GM19467 (cell line): ENCODE data around the gene DCAF12.
A peak's percentile ranks its signal among the peaks of the same experiment; 100 is the strongest.
"Not testable (repeated sequence)": the region's sequence is repeated elsewhere in the genome, so short reads cannot be mapped to it uniquely, and the experiment has no call there.

Source experiments
- ATAC-seq: cut with Tn5 transposase; IDR thresholded peaks from one replicate; pipeline ENCODE4 v1.9.1; 2021; ENCODE audit warnings: mild to moderate bottlenecking, moderate library complexity; ENCODE audit not compliant: unreplicated experiment

Gene DCAF12

GRCh38 chr9:34072410-34072809, 54.1 kb downstream of the DCAF12 start:
- no peak for ATAC-seq

DNA sequence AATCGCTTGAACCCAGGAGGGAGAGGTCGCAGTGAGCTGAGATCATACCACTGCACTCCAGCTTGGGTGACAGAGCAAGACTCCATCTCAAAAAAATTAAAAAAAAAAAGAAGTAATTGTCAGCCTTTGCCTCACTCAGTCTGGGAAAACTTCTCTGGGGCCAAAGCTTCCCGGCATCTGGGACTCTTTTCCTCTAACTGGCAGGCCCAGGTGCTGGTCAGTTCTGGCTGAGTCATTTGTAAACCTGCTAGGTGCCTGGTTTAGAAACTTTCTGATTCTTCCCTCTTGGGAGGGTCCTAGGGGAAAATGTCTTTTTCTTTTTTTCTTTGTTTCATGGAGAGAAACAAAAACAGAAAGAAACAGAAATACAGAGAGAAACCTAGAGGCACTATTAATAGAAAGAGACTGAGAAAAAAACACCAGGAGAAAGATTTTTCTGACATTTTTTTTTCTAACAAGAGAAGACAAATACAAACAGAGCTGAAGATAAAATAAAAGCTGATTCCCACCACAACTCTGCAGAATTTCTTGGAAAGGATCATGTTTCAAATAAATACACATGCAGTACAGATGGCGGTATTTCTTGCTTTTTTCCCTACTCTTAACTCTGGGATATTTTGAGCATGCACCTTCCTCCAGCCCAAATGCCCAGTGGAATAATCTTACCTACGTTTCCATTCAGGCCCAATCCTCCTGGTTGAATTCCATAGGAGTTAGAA, 55.7 kb downstream of the DCAF12 start:
- no peak for ATAC-seq

- ATAC-seq: no peak
These were observed 56.7 kb downstream of the DCAF12 start for GRCh38 chr9:34069831-34070230.

- no peak for ATAC-seq
These were observed 61.0 kb downstream of the DCAF12 start for GRCh38 chr9:34065541-34065940.

DNA sequence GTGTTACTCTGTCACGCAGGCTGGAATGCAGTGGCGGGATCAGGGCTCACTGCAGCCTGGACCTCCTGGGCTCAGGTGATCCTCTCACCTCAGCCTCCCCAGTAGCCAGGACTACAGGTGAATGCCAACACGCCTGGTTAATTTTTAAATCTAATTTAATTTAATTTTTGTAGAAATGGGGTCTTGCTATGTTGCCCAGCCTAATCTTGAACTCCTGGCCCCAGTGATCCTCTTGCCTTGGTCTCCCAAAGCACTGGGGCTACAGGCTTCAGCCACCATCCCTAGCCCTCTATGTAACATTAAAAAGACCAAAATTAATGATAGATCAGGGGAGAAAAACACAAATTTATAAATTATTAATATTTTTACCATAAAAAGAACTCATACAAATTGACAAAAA, 66.5 kb downstream of the DCAF12 start:
- no peak for ATAC-seq

- no peak for ATAC-seq
These were observed 67.2 kb downstream of the DCAF12 start for GRCh38 chr9:34059281-34059680.

DNA sequence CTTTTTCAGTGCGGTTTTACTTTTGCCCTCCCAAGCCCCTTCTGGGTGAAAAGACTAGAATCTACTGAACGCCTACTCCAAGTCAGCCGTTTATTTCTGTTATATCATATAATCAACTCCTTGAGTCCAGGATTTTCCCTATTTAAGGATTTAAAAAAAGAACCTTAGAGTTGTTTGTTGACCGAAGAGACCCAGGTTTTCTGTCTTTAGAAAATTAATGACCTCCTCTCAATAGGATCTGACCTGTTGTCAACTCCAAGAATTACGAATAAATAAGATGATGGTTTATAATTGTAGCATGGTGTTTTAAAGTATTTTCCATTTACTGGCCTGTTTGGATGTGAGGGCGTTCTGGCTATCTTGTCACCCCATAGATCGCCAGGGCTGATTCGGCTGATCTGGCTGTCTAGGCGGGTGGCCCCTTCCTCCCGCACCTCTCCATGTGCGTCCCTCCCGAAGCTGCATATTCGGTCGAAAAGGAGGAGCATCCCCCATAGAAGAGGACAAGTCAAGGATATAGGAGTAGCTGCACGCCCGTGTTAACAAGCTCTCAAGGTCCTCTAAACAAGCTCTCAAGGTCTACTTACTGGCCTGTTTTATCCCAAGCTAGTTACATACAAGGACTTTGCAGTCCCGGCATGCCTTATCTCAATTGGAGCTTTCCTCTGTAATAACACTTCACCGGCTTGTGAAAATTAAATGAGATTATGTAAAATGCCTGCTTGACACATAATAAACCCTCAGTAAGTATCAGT, 76.7 kb downstream of the DCAF12 start:
- no peak for ATAC-seq

DNA sequence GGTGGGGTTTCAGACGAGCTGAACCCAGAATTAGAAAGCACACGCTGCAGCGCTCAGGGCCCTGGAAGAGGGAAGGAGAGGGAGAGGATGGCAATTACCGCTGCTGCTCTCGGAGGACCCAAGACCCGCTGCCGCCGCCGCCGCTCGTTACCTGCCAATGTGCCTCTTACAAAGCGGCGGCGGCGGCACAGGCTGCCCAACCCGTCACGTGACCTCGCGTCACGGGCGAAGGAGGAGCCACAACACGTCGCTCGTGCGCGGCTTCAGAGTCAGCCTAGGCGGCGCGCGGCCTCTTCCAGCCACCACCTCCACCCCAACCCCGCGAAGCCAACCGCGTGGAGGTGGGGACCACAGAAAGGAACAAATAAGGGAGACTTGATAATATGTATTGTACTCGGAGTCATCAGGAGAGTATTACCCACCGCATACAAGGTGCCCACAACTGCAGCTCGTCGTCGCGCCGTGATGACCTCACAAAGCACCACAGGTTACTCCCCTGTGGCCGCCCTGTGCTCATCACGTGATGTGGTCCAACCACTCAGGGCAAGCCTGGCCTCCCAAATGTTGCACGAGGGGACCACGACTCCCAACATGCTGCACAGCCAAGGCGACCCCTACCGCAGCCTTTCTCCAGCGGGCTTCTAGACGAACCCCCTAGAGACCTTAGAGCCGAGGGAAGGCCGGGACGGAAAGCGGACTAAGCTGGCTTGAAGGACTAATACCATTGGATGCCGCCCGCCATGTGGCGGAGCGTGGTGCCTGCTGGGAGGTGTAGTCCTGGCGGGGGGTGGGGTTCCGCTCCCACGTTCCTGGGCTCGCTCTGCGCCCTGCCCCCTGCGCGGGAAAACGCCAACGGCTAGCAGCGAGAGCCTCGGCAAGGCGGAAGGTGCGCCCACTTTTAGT, 77.5 kb downstream of the DCAF12 start, which contains the start of gene UBAP2:
TSS of gene UBAP2 (minus strand) at position 161 of the 903 bp plus-strand sequence. CDS start 31,739 bp downstream, outside the sequence.
- peak; percentile 80 for ATAC-seq

- peak; percentile 15 for ATAC-seq
These were observed 78.4 kb downstream of the DCAF12 start for GRCh38 chr9:34047864-34048726.

- no peak for ATAC-seq
These were observed 79.6 kb downstream of the DCAF12 start for GRCh38 chr9:34046784-34047379.

DNA sequence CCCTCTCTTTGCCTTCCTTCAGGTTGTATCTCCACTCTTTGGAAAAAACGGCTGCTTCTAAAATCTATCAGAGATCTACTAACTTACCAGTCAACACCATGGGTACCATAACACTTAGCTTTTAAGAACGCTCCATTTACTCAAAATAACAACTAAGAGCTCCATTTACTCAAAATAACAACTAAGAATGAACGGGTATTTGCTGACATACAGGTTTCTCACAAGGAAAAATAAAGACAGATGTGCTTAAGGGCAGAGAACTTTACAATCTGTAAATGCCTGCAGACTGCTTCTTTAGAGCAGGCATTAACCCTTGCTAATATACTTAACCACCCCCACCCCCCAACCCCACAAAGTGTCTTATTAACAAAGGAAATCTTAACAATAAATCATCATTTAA, 80.6 kb downstream of the DCAF12 start:
- no peak for ATAC-seq

- ATAC-seq: not testable (repeated sequence)
These were observed 84.4 kb downstream of the DCAF12 start for GRCh38 chr9:34042074-34042473.

GRCh38 chr9:34038851-34039250, 87.6 kb downstream of the DCAF12 start:
- not testable (repeated sequence) for ATAC-seq

- ATAC-seq: no peak
These were observed 88.9 kb downstream of the DCAF12 start for GRCh38 chr9:34037626-34038025.

- ATAC-seq: no peak
These were observed 89.9 kb downstream of the DCAF12 start for GRCh38 chr9:34036625-34037024.
